SK-N-SH (cell line): ENCODE results near the gene TPD52L2. TPM values are rescaled to one million over a fixed set of nuclear protein-coding genes. Genes with fewer than 3 reads are reported as not detected.

Experiments
- CTCF ChIA-PET: fragments of 300-600, 350-600 bp; formaldehyde crosslinking; extraction: SDS; loops from one replicate; lab custom pipeline; 2021; lab: Yijun Ruan, JAX
- POLR2A ChIA-PET: fragments of 350-600 bp; sonication (Branson Sonifier 250); formaldehyde crosslinking; extraction: SDS; loops from one replicate; lab custom pipeline; 2020; ENCODE audit warnings: antibody characterized with exemption, inconsistent platforms; lab: Yijun Ruan, JAX
- DNase-seq: peaks from one replicate; pipeline ENCODE4 v3.0.0; 2012
- H2AFZ ChIP-seq: fragments of 200-600 bp; sonication (generic); 2 replicates; pipeline ENCODE4 v1.8.1; 2016; ENCODE audit warnings: antibody characterized with exemption, mild to moderate bottlenecking, low read depth
- H3F3A ChIP-seq: fragments of 200-600 bp; sonication (generic); replicated peaks from 2 replicates; pipeline ENCODE3; 2016; ENCODE audit warnings: antibody characterized with exemption, mild to moderate bottlenecking; ENCODE audit not compliant: insufficient read depth
- H3K27ac ChIP-seq, 2 experiments: fragments of 200-500 bp in 1 of 2; fragments of 200-600 bp in 1 of 2; sonication (Bioruptor generic) in 1 of 2; sonication (generic), shearing (Covaris generic) in 1 of 2; 2 replicates each; pipeline versions ENCODE4 v1.5.1 to v1.6.1; 2014 to 2016; ENCODE audit warnings: low read depth in 2 of 2, inconsistent platforms in 1 of 2, low read length in 1 of 2, mild to moderate bottlenecking in 1 of 2, mixed read lengths in 1 of 2
- H3K27me3 ChIP-seq: fragments of 200-600 bp; sonication (generic), shearing (Covaris generic); 2 replicates; pipeline ENCODE4 v1.6.1; 2016; ENCODE audit warnings: mixed run types; ENCODE audit not compliant: insufficient read depth
- H3K36me3 ChIP-seq, 2 experiments: fragments of 200-500 bp in 1 of 2; fragments of 200-600 bp in 1 of 2; sonication (Bioruptor generic) in 1 of 2; sonication (generic) in 1 of 2; replicated peaks in 1 of 2; 2 replicates each; pipeline versions ENCODE3 to v1.5.1; 2014 to 2016; ENCODE audit warnings: low read length in 1 of 2, mild to moderate bottlenecking in 1 of 2; ENCODE audit not compliant: insufficient read depth in 2 of 2, control insufficient read depth in 1 of 2
- H3K4me1 ChIP-seq, 2 experiments: fragments of 200-500 bp in 1 of 2; fragments of 200-600 bp in 1 of 2; sonication (Bioruptor generic) in 1 of 2; sonication (generic), shearing (Covaris generic) in 1 of 2; 2 replicates each; pipeline versions ENCODE4 v1.5.1 to v1.6.1; 2014 to 2016; ENCODE audit warnings: low read depth in 1 of 2, low read length in 1 of 2, mixed run types in 1 of 2; ENCODE audit not compliant: insufficient read depth in 2 of 2, control insufficient read depth in 1 of 2
- H3K4me2 ChIP-seq: fragments of 200-600 bp; sonication (generic), shearing (Covaris generic); 2 replicates; pipeline ENCODE4 v1.6.1; 2017; ENCODE audit warnings: mixed run types
- H3K4me3 ChIP-seq, 2 experiments: fragments of 200-500 bp in 1 of 2; fragments of 200-600 bp in 1 of 2; sonication (Bioruptor generic) in 1 of 2; sonication (generic), shearing (Covaris generic) in 1 of 2; 2 replicates each; pipeline versions ENCODE4 v1.5.1 to v1.8.1; 2014 to 2016; ENCODE audit warnings: low read depth in 2 of 2, inconsistent platforms in 1 of 2, low read length in 1 of 2, mild to moderate bottlenecking in 1 of 2, mixed read lengths in 1 of 2, moderate library complexity in 1 of 2
- H3K79me2 ChIP-seq: fragments of 200-600 bp; sonication (generic); 2 replicates; pipeline ENCODE4 v1.8.1; 2017; ENCODE audit warnings: mild to moderate bottlenecking; ENCODE audit not compliant: insufficient read depth
- H3K9ac ChIP-seq: fragments of 200-600 bp; sonication (generic); 2 replicates; pipeline ENCODE4 v1.6.1; 2017; ENCODE audit warnings: mixed run types
- H3K9me2 ChIP-seq: fragments of 200-600 bp; sonication (generic); 2 replicates; pipeline ENCODE4 v1.6.1; 2017; ENCODE audit warnings: mixed run types
- H3K9me3 ChIP-seq: fragments of 200-600 bp; sonication (generic); 2 replicates; pipeline ENCODE4 v1.6.1; 2017; ENCODE audit warnings: mixed run types, mild to moderate bottlenecking, moderate library complexity
- H4K20me1 ChIP-seq: fragments of 200-600 bp; sonication (generic); 2 replicates; pipeline ENCODE4 v1.6.1; 2017; ENCODE audit warnings: mild to moderate bottlenecking, mixed run types; ENCODE audit not compliant: insufficient read depth
- CTCF ChIP-seq: fragments of 200-600 bp; sonication (generic); IDR thresholded peaks from 2 replicates; pipeline ENCODE4 v1.6.1; 2017; ENCODE audit warnings: antibody characterized with exemption, mild to moderate bottlenecking, moderate library complexity
- EP300 ChIP-seq, 2 experiments: IDR thresholded peaks; 2 replicates each; pipeline versions ENCODE4 v1.4.0 to v1.6.1; 2012; ENCODE audit warnings: borderline replicate concordance in 1 of 2, low read depth in 1 of 2, low read length in 1 of 2
- EZH2phosphoT487 ChIP-seq: fragments of 200-600 bp; sonication (generic); IDR thresholded peaks from 2 replicates; pipeline ENCODE4 v1.6.1; 2017; ENCODE audit warnings: low read depth, mixed run types, mild to moderate bottlenecking, antibody characterized with exemption, moderate library complexity, borderline replicate concordance
- FOXJ3 ChIP-seq: sonication (generic); formaldehyde crosslinking; IDR thresholded peaks from 2 replicates; pipeline ENCODE4 v1.5.1; 2020; ENCODE audit warnings: mild to moderate bottlenecking, missing genetic modification reagents
- GATA2 ChIP-seq: sonication (generic); formaldehyde crosslinking; IDR thresholded peaks from 2 replicates; pipeline ENCODE4 v1.5.0; 2020; ENCODE audit warnings: mild to moderate bottlenecking, missing genetic modification reagents
- IRF3 ChIP-seq: fragments of 150-350 bp; IDR thresholded peaks from 2 replicates; pipeline ENCODE4 v1.6.1; 2016; ENCODE audit warnings: mild to moderate bottlenecking, low read depth, low read length
- JUND ChIP-seq: IDR thresholded peaks from 2 replicates; pipeline ENCODE4 v1.4.0; 2012
- MXI1 ChIP-seq: IDR thresholded peaks from 2 replicates; pipeline ENCODE4 v1.6.1; 2012; ENCODE audit warnings: mild to moderate bottlenecking, low read depth, low read length, improper control_type of control experiment
- POLR2AphosphoS5 ChIP-seq: IDR thresholded peaks from 2 replicates; pipeline ENCODE4 v1.6.1; 2012; ENCODE audit warnings: low read depth, low read length
- RCOR1 ChIP-seq: fragments of 150-350 bp; IDR thresholded peaks from 2 replicates; pipeline ENCODE4 v1.6.1; 2017; ENCODE audit warnings: antibody characterized with exemption, low read length
- REST ChIP-seq: IDR thresholded peaks from 2 replicates; pipeline ENCODE4 v1.6.1; 2012; ENCODE audit warnings: mild to moderate bottlenecking, low read depth, low read length, moderate library complexity
- RFX5 ChIP-seq: IDR thresholded peaks from 2 replicates; pipeline ENCODE4 v1.6.1; 2012; ENCODE audit warnings: mild to moderate bottlenecking, improper control_type of control experiment, low read length
- SMC3 ChIP-seq: IDR thresholded peaks from 2 replicates; pipeline ENCODE4 v1.6.1; 2012; ENCODE audit warnings: low read depth, low read length, improper control_type of control experiment
- TCF12 ChIP-seq: IDR thresholded peaks from 2 replicates; pipeline ENCODE4 v1.4.0; 2012
- USF2 ChIP-seq: fragments of 150-350 bp; IDR thresholded peaks from 2 replicates; pipeline ENCODE4 v1.6.1; 2017; ENCODE audit warnings: antibody characterized with exemption, low read length, low read depth, borderline replicate concordance
- WGBS: methylation state at CpG from one replicate; pipeline ENCODE4 v1.1.6; 2017; ENCODE audit warnings: low lambda C conversion rate; 5-methylcytosine and 5-hydroxymethylcytosine counted together
- polyA plus RNA-seq, 3 experiments: library from polyadenylated mRNA; depleted of rRNA; stranded (reverse); fragments of >200 nt; gene quantifications; 2 replicates each; pipeline ENCODE4 v1.2.3, GENCODE V29; 2012

TPD52L2 gene
- polyA plus RNA-seq, 1 of the 3 experiments (the other 2 are of a cell fraction), result 137 TPM

GRCh38 chr20:63828951-63829350, 36.1 kb upstream of the TPD52L2 start:
- Histone ChIP-seq H3K79me2 (no peaks in the 10 kb centered on the region), H3K4me1 (peaks cover 0 to 7% of the 10 kb centered on the region in 2 experiments; a peak in 1 of 4 replicates), H4K20me1 (no peaks in the 10 kb centered on the region), H3K9me3 (no peaks in the 10 kb centered on the region), H2AFZ (no peak overlapping the region), H3K9ac (no peak overlapping the region), H3K4me2 (no peak overlapping the region), H3K9me2 (no peaks in the 10 kb centered on the region), H3F3A (peaks cover 4% of the 10 kb centered on the region), H3K27ac (no peak overlapping the region), H3K27me3 (peaks cover 6% of the 10 kb centered on the region; the same call in 1 of the 2 replicates), H3K4me3 (no peak overlapping the region), H3K36me3 (no peaks in the 10 kb centered on the region)
- TF ChIP-seq REST (no peak), CTCF (no peak), SMC3 (no peak), IRF3 (no peak), RFX5 (no peak), TCF12 (no peak), RCOR1 (no peak), MXI1 (no peak), EP300 (IDR thresholded peaks at IDR 0.05; ENCODE audit: borderline replicate concordance in 1 of 2, low read depth in 1 of 2, low read length in 1 of 2) (no peak), GATA2 (CRISPR knock-in tag) (no peak), FOXJ3 (CRISPR knock-in tag) (no peak), POLR2AphosphoS5 (no peak), JUND (no peak), USF2 (no peak), EZH2phosphoT487 (no peak)
- no peak for DNase-seq
- CTCF ChIA-PET, result interaction anchor here (1.5 kb wide), 1 partner anchor 18 kb away, joined by 3 read pairs; no protein-coding TSS in a partner anchor
- POLR2A ChIA-PET, result no interaction called here
- 85% methylated on average over 9 of the region's 10 CpGs for WGBS
